IPS-18c (cell line): ENCODE measurements around the gene CST11.

Experiments
- H3K4me3 ChIP-seq: 2 replicates; pipeline ENCODE4 v1.7.0; 2013; ENCODE audit warnings: low read depth, mild to moderate bottlenecking, low read length, moderate library complexity; ENCODE audit not compliant: insufficient read depth
- H3K9me3 ChIP-seq: one replicate; pipeline ENCODE4 v1.6.1; 2013; ENCODE audit warnings: mild to moderate bottlenecking, low read length, moderate library complexity; ENCODE audit not compliant: control insufficient read depth, insufficient read depth

Gene CST11

GRCh38 chr20:23459461-23460150 lies 6.9 kb upstream of the CST11 start:
- Histone ChIP-seq H3K9me3 (no peaks in the 10 kb centered on the region), H3K4me3 (no peak overlapping the region)

GRCh38 chr20:23456873-23457272 lies 4.2 kb upstream of the CST11 start:
- no peak overlapping the region for H3K4me3 ChIP-seq
- H3K9me3 ChIP-seq, result peaks cover 2% of the 10 kb centered on the region

DNA sequence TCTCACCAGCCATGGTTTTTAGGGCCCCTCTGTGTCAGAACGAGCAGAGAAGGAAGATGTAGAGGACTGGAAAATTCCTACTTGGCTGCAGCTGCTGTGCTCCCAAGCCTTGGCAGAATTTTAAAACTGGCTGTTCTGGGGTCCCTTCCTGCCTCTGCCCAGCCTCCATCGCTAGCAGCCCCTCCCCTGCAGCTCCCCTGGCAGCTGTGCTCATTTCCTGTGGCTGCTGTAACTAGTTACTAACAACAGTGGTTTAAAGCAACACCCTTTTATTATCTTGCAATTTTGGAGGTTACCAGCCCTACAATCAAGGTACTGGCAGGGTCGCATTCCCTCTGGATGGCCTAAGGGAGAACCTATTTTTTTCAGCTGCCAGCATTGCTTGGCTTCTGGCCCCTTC lies 3.7 kb upstream of the CST11 start:
- no peak overlapping the region for H3K4me3 ChIP-seq
- H3K9me3 ChIP-seq, result peaks cover 2% of the 10 kb centered on the region

DNA sequence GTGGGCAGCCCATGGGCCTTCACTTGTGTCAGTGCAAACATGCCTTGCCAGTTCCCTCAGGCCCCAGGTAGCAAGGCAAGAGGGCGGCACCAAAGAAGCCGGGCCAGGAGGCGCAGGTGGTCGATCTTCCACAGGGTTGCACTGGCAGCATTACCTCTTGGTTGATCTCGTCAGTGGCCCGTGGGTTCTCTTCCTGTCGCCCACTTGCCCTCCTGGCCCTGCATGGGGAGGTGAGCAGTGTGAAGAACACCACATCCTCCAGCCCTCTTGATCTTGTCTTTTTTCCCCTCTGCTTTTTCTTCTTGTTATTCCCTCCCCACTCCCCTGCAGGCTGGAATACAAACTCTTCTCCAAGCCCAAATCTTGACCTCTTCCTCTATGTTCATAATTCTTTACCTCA lies 3.0 kb upstream of the CST11 start:
- Histone ChIP-seq H3K9me3 (peaks cover 2% of the 10 kb centered on the region), H3K4me3 (no peak overlapping the region)

DNA sequence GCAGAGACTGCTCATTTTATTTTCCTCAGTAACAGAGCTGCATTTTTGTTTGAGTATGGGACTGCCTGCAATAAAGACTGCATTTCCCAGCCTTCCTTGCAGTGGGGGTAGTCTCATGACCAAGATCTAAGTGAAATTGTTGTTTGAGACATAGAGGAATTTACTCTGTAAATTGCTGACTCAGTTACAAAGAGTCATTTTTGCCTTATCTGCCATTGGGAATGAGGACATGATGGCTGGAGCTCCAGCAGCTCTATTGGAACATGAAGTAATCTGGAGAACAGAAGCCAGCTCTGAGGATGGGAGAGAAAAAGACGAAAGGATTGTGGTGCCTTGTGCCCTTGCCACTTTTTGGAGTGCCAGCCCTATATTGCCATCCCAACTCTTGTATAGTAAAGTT lies 2.1 kb upstream of the CST11 start:
- Histone ChIP-seq H3K9me3 (peaks cover 2% of the 10 kb centered on the region), H3K4me3 (no peak overlapping the region)

- Histone ChIP-seq H3K4me3 (no peak overlapping the region), H3K9me3 (peaks cover 2% of the 10 kb centered on the region)
These were observed 1.2 kb upstream of the CST11 start for GRCh38 chr20:23453549-23454543.

DNA sequence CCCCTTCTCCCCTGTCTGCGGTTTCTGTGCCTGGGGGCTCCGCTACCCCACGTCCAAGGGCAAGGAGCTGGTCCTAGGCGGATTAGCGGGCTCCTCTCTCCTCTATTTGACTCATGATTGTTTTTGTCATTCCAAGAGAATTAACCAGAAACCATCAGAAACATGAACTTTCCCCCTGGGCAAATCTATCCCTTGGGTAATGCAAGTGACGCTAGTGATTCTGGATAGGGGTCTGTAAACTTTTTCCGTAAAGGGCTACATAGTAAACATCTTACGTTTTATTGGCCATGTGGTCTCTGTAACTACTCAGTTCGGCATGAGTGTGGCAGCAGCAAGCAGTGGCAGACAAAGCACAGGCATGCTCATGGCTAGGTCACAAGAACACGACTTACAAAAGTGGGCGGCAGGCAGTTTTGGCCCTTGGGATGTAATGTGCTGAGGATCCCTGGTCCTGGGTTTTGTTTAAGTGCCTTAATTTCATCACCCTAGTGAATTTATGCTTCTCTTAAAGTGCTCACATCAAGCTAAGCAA lies 654 bp downstream of the CST11 start:
- peaks cover 2% of the 10 kb centered on the region for H3K9me3 ChIP-seq

GRCh38 chr20:23450877-23451276 lies 1.8 kb downstream of the CST11 start:
- Histone ChIP-seq H3K4me3 (no peak overlapping the region), H3K9me3 (peaks cover 2% of the 10 kb centered on the region)

More for the DNA sequence above, 654 bp downstream of the CST11 start:
- no peak overlapping the region for H3K4me3 ChIP-seq

- Histone ChIP-seq H3K4me3 (no peak overlapping the region), H3K9me3 (peaks cover 2% of the 10 kb centered on the region)
These were observed 3.3 kb downstream of the CST11 start for GRCh38 chr20:23449421-23449820.

- H3K4me3 ChIP-seq, result no peak overlapping the region
- H3K9me3 ChIP-seq, result peaks cover 2% of the 10 kb centered on the region
These were observed 4.5 kb downstream of the CST11 start for GRCh38 chr20:23448167-23448566.

DNA sequence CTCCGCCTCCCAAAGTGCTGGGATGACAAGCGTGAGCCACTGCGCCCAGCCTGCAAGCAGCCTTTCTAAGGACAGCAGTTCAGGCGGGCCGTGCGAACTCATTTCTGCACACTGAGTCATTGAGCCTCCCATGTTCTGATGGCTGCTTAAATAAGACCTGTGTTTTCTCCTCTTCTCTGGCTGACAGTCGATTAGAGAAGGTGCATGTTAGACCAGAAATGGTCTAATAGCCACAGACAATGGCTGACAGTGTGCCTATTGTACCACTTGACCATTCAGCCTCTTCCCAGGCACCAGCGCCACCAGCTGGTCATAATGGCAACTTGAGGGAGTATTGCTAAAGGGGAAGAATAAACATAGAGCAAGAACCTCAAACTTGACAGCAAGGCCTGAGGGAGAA lies 6.2 kb downstream of the CST11 start:
- H3K9me3 ChIP-seq, result no peaks in the 10 kb centered on the region
- no peak overlapping the region for H3K4me3 ChIP-seq

GRCh38 chr20:23445596-23446217 lies 7.0 kb downstream of the CST11 start:
- Histone ChIP-seq H3K4me3 (no peak overlapping the region), H3K9me3 (no peaks in the 10 kb centered on the region)

DNA sequence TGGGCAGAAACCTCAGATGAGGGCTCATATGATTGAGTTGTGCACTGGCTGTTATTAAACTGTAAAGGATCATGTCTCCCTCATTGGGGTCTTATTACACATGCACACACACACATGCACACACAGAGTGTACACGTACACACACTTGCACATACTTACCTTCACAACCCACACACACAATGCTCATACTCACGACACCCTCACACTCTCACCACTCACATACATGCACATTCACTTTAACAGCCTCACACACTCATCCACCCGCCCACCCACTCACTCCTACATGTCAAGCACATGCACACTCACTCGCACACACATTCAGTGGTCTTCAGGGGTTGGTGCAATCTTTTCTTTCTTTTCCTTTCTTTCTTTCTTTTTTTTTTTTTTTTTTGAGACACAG lies 7.8 kb downstream of the CST11 start:
- H3K4me3 ChIP-seq, result no peak overlapping the region

DNA sequence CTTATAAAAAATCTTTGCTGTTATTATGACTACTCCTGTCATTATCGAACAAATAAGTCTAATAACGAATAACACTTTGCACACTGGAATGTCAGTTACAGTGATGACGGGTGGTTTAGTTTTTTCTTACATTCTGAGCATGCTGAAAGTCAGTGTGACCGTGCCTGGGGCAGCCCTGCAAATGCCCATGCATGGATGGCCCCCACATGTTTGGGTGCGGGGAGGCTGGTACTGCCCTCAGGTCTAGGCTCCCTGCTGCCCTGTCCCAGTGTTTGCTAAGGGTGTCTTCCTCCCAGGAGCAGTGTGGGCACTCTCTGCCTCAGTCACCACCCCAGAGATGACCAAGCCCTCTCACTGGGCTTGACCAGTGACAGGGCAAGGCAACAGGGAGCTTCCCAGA lies 10.2 kb downstream of the CST11 start:
- no peak overlapping the region for H3K4me3 ChIP-seq
- H3K9me3 ChIP-seq, result no peaks in the 10 kb centered on the region

More for the DNA sequence above, 7.8 kb downstream of the CST11 start:
- H3K9me3 ChIP-seq, result no peaks in the 10 kb centered on the region

GRCh38 chr20:23441850-23442313 lies 10.8 kb downstream of the CST11 start:
- no peaks in the 10 kb centered on the region for H3K9me3 ChIP-seq
- H3K4me3 ChIP-seq, result no peak overlapping the region

DNA sequence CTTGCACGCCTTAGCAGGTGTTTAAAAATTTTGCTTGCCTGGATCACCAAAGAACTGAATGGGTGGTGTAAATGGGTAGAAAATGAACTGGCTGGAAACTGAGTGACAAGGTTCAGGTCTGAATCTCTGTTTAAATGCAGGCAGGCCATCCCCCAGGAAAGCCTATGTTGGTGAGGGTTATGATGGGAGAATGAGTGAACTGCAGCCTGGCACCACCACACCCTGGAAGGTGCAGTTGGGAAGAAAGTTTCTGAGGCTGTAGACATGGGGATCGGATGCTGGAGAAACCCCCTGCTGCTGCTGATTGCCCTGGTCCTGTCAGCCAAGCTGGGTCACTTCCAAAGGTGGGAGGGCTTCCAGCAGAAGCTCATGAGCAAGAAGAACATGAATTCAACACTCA lies 12.7 kb downstream of the CST11 start:
- Histone ChIP-seq H3K4me3 (no peak overlapping the region), H3K9me3 (no peaks in the 10 kb centered on the region)

GRCh38 chr20:23438661-23439060 lies 14.0 kb downstream of the CST11 start:
- H3K9me3 ChIP-seq, result no peaks in the 10 kb centered on the region
- no peak overlapping the region for H3K4me3 ChIP-seq
